GM12801 (cell line): ENCODE data around the gene ZNF621.

Source experiments
- TF ChIP-seq, protein P1 (sequence below): IDR thresholded peaks from one replicate; pipeline ENCODE4 v1.5.1; 2011; ENCODE audit warnings: control low read depth; ENCODE audit not compliant: insufficient read length; ENCODE audit errors: extremely low read depth

ZNF621 gene

DNA sequence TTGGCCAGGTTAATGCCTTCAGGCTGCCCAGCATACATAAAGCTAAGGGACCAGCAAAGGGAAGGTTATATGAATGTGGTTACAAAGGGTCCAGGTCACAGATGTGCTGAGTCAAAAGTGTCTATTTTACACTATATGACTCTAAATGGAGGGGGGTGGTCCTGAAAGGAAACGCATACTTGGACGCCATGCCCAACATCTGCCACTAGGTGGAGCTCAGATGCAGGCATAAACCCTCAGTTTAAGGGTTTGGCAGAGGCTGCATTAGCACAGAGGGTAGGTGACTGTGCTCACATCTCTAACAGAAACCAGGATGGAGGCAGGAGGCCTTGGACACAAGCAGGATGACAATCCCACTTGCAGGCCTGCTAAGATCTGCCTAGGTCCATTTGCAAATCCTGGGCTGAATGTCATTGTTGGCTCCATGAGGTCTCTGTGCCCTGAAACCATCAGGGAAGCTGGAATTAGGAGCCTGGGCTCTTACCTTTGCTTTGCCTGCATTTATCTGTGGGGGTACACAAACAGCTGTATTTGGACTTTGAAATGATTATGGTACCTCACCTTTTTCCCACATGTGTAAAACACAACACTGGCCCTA is 55.8 kb downstream of the ZNF621 start:
- TF ChIP-seq, protein P1, sequence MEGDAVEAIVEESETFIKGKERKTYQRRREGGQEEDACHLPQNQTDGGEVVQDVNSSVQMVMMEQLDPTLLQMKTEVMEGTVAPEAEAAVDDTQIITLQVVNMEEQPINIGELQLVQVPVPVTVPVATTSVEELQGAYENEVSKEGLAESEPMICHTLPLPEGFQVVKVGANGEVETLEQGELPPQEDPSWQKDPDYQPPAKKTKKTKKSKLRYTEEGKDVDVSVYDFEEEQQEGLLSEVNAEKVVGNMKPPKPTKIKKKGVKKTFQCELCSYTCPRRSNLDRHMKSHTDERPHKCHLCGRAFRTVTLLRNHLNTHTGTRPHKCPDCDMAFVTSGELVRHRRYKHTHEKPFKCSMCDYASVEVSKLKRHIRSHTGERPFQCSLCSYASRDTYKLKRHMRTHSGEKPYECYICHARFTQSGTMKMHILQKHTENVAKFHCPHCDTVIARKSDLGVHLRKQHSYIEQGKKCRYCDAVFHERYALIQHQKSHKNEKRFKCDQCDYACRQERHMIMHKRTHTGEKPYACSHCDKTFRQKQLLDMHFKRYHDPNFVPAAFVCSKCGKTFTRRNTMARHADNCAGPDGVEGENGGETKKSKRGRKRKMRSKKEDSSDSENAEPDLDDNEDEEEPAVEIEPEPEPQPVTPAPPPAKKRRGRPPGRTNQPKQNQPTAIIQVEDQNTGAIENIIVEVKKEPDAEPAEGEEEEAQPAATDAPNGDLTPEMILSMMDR, result peak; percentile 85

DNA sequence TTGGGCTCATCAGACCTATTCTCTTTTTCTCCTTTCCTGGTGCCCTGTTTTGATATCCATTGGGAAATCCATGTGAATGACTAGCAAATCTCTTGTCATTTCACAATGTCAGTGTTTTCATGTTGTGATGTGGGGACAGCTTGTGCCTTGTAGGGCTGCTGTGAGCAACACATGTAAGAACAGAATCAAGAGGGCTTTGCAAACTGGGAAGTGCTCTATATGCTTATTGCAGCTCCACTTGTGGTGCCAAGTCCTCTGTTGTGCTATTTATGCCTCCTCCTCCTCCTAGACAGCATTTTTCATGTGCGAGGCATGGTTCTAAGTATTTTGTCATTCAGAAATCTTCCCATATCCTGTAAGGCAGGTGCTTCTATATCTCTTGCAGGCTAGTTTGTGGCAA is 56.4 kb downstream of the ZNF621 start:
- TF ChIP-seq, protein P1, result no peak

DNA sequence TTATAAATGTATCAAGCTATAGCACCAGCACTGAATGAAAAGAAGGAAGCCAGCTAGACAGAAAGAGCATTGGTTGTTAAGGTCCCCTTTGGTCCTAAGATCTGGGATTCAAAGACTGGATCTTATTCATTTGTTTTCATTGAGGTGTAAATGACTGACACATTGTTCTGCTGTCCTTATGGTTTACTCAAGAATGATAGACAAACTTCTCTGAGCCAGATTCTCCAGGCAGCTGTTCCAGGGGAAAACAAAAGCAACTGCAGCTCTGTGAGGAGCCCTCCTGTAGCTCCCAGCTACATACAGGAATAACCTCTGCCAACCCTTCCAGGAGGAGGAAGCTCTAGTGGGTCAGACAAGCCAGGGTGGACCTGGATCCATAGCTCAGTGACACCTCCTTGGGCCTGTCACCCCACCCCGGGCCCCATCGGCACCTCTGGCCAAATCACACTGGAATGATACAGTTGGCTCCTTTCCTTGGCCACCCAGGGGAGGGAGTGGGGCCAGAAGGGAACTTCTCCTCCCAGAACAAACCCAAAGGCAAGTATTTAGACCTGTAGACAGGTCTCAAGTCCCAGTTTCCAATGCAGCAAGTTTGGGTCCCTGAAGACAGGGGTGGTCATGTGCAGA is 57.8 kb downstream of the ZNF621 start:
- TF ChIP-seq, protein P1, result no peak

DNA sequence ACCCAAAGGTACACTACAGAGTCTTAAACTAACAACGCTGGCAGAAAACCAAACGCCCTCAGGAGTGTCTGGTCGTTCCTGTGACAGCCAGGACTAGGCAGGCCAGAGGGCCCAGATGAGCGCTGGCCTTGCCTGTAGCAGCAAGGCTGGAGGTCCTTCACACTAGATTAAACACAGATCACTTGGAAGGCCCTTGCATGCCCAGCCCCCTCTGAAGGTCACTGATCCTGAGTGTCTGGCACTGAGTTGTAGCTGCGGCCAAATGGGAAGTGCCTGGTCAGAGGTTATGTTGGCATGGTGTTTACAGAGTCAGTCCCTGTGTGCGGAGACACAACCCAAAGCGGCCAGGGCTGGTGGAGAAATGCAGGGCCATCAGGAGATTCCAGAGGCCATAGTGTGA is 58.9 kb downstream of the ZNF621 start:
- TF ChIP-seq, protein P1, result no peak

DNA sequence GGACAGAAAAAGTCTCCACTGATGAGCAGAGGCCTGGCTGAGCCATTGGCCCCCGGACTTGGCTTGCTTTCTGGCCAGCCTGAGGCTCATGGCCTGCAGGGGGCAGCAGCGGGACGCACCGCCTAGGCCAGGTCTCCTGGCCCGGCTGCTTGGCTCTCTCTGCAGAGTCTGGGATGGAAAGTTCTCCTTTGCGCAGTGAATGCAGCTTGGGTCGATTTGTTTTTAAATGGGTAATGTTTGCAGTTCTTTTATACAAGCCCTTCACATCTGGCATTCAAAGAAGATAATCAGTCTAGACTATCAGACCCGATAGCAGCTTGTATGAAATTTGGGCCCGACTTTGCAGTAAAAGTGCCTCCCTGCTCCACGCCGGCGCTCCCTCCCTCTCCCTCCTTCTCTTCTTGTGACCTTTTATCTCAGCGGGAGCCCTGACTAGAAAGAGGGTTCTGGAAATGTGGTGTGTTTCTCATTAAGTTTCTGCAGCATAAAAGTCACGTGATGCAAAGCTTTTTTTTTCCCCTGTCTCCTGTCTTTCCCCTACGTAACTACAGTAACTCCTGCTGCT is 59.9 kb downstream of the ZNF621 start:
- TF ChIP-seq, protein P1, result no peak

DNA sequence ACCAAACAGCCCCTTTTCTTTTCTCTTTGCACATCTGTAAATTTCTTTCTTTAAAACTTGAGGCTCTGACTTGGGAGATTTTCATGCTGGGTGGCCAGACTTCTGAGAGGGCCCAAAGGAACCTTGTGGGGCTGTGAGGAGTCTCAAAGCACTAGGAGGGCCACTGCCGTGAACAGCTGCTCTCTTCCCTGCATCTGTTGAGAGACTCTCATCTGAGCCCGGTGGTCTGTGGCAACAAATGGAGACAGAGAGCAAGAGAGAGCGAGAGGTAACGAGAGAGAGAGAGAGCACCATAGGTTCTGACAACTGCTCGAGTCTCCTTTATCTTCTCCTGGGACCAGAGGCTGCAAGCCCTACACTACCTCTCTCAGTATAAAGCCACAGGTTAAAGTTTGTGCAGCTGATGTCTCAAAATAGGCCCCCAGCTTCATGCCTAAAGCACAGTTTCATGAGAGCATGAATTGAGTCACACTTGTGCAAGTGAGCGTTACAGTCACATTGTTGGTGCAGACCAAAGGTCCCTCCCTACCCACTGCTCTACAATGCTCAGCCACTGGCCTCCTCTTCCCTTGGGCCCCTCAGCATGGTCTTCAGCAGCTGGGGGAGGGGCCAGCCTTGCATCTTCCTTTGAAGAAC is 60.7 kb downstream of the ZNF621 start:
- TF ChIP-seq, protein P1, result no peak

DNA sequence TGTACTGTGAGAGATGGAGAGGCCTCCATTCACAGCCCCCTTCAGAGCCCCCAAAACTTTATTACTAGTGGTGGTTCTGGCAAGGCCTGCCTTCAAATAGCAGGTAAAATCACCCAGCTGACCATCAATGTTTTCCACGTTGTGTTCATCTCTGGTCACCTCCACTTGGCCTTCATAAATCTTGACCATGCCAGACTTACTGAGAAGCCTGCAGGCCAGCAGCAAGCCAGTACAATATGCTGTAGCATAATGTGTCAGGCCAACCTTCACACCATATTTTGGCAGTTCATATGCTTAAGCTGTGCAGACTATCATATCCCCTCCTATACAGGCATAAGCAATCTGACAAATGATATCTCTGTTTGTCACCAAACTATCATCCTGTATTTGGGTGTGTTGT is 62.1 kb downstream of the ZNF621 start:
- TF ChIP-seq, protein P1, result no peak
